SK-N-SH (cell line): ENCODE measurements around the gene DLG2. TPM values are rescaled to one million over a fixed set of nuclear protein-coding genes. Genes with fewer than 3 reads are reported as not detected.

Source experiments
- CTCF ChIA-PET: fragments of 300-600, 350-600 bp; formaldehyde crosslinking; extraction: SDS; loops from one replicate; lab custom pipeline; 2021; lab: Yijun Ruan, JAX
- POLR2A ChIA-PET: fragments of 350-600 bp; sonication (Branson Sonifier 250); formaldehyde crosslinking; extraction: SDS; loops from one replicate; lab custom pipeline; 2020; ENCODE audit warnings: antibody characterized with exemption, inconsistent platforms; lab: Yijun Ruan, JAX
- DNase-seq: peaks from one replicate; pipeline ENCODE4 v3.0.0; 2012
- H2AFZ ChIP-seq: fragments of 200-600 bp; sonication (generic); 2 replicates; pipeline ENCODE4 v1.8.1; 2016; ENCODE audit warnings: antibody characterized with exemption, mild to moderate bottlenecking, low read depth
- H3F3A ChIP-seq: fragments of 200-600 bp; sonication (generic); replicated peaks from 2 replicates; pipeline ENCODE3; 2016; ENCODE audit warnings: antibody characterized with exemption, mild to moderate bottlenecking; ENCODE audit not compliant: insufficient read depth
- H3K27ac ChIP-seq, 2 experiments: fragments of 200-500 bp in 1 of 2; fragments of 200-600 bp in 1 of 2; sonication (Bioruptor generic) in 1 of 2; sonication (generic), shearing (Covaris generic) in 1 of 2; 2 replicates each; pipeline versions ENCODE4 v1.5.1 to v1.6.1; 2014 to 2016; ENCODE audit warnings: low read depth in 2 of 2, inconsistent platforms in 1 of 2, low read length in 1 of 2, mild to moderate bottlenecking in 1 of 2, mixed read lengths in 1 of 2
- H3K27me3 ChIP-seq: fragments of 200-600 bp; sonication (generic), shearing (Covaris generic); 2 replicates; pipeline ENCODE4 v1.6.1; 2016; ENCODE audit warnings: mixed run types; ENCODE audit not compliant: insufficient read depth
- H3K36me3 ChIP-seq, 2 experiments: fragments of 200-500 bp in 1 of 2; fragments of 200-600 bp in 1 of 2; sonication (Bioruptor generic) in 1 of 2; sonication (generic) in 1 of 2; replicated peaks in 1 of 2; 2 replicates each; pipeline versions ENCODE3 to v1.5.1; 2014 to 2016; ENCODE audit warnings: low read length in 1 of 2, mild to moderate bottlenecking in 1 of 2; ENCODE audit not compliant: insufficient read depth in 2 of 2, control insufficient read depth in 1 of 2
- H3K4me1 ChIP-seq, 2 experiments: fragments of 200-500 bp in 1 of 2; fragments of 200-600 bp in 1 of 2; sonication (Bioruptor generic) in 1 of 2; sonication (generic), shearing (Covaris generic) in 1 of 2; 2 replicates each; pipeline versions ENCODE4 v1.5.1 to v1.6.1; 2014 to 2016; ENCODE audit warnings: low read depth in 1 of 2, low read length in 1 of 2, mixed run types in 1 of 2; ENCODE audit not compliant: insufficient read depth in 2 of 2, control insufficient read depth in 1 of 2
- H3K4me2 ChIP-seq: fragments of 200-600 bp; sonication (generic), shearing (Covaris generic); 2 replicates; pipeline ENCODE4 v1.6.1; 2017; ENCODE audit warnings: mixed run types
- H3K4me3 ChIP-seq, 2 experiments: fragments of 200-500 bp in 1 of 2; fragments of 200-600 bp in 1 of 2; sonication (Bioruptor generic) in 1 of 2; sonication (generic), shearing (Covaris generic) in 1 of 2; 2 replicates each; pipeline versions ENCODE4 v1.5.1 to v1.8.1; 2014 to 2016; ENCODE audit warnings: low read depth in 2 of 2, inconsistent platforms in 1 of 2, low read length in 1 of 2, mild to moderate bottlenecking in 1 of 2, mixed read lengths in 1 of 2, moderate library complexity in 1 of 2
- H3K79me2 ChIP-seq: fragments of 200-600 bp; sonication (generic); 2 replicates; pipeline ENCODE4 v1.8.1; 2017; ENCODE audit warnings: mild to moderate bottlenecking; ENCODE audit not compliant: insufficient read depth
- H3K9ac ChIP-seq: fragments of 200-600 bp; sonication (generic); 2 replicates; pipeline ENCODE4 v1.6.1; 2017; ENCODE audit warnings: mixed run types
- H3K9me2 ChIP-seq: fragments of 200-600 bp; sonication (generic); 2 replicates; pipeline ENCODE4 v1.6.1; 2017; ENCODE audit warnings: mixed run types
- H3K9me3 ChIP-seq: fragments of 200-600 bp; sonication (generic); 2 replicates; pipeline ENCODE4 v1.6.1; 2017; ENCODE audit warnings: mixed run types, mild to moderate bottlenecking, moderate library complexity
- H4K20me1 ChIP-seq: fragments of 200-600 bp; sonication (generic); 2 replicates; pipeline ENCODE4 v1.6.1; 2017; ENCODE audit warnings: mild to moderate bottlenecking, mixed run types; ENCODE audit not compliant: insufficient read depth
- CHD2 ChIP-seq: fragments of 150-350 bp; IDR thresholded peaks from 2 replicates; pipeline ENCODE4 v1.6.1; 2018; ENCODE audit warnings: low read length; ENCODE audit not compliant: partially characterized antibody
- CTCF ChIP-seq: fragments of 200-600 bp; sonication (generic); IDR thresholded peaks from 2 replicates; pipeline ENCODE4 v1.6.1; 2017; ENCODE audit warnings: antibody characterized with exemption, mild to moderate bottlenecking, moderate library complexity
- ELF1 ChIP-seq: IDR thresholded peaks from 2 replicates; pipeline ENCODE4 v1.4.0; 2012
- EP300 ChIP-seq, 2 experiments: IDR thresholded peaks; 2 replicates each; pipeline versions ENCODE4 v1.4.0 to v1.6.1; 2012; ENCODE audit warnings: borderline replicate concordance in 1 of 2, low read depth in 1 of 2, low read length in 1 of 2
- EZH2phosphoT487 ChIP-seq: fragments of 200-600 bp; sonication (generic); IDR thresholded peaks from 2 replicates; pipeline ENCODE4 v1.6.1; 2017; ENCODE audit warnings: low read depth, mixed run types, mild to moderate bottlenecking, antibody characterized with exemption, moderate library complexity, borderline replicate concordance
- FOSL2 ChIP-seq: IDR thresholded peaks from 2 replicates; pipeline ENCODE4 v1.4.0; 2012; ENCODE audit warnings: low read depth, mild to moderate bottlenecking, moderate library complexity, borderline replicate concordance
- FOXJ3 ChIP-seq: sonication (generic); formaldehyde crosslinking; IDR thresholded peaks from 2 replicates; pipeline ENCODE4 v1.5.1; 2020; ENCODE audit warnings: mild to moderate bottlenecking, missing genetic modification reagents
- FOXM1 ChIP-seq: IDR thresholded peaks from 2 replicates; pipeline ENCODE4 v1.4.0; 2012; ENCODE audit warnings: low read depth, mild to moderate bottlenecking
- GABPA ChIP-seq: IDR thresholded peaks from 2 replicates; pipeline ENCODE4 v1.4.0; 2012; ENCODE audit warnings: low read depth, mild to moderate bottlenecking
- JUND ChIP-seq: IDR thresholded peaks from 2 replicates; pipeline ENCODE4 v1.4.0; 2012
- MEF2A ChIP-seq: IDR thresholded peaks from 2 replicates; pipeline ENCODE4 v1.4.0; 2012; ENCODE audit warnings: low read depth, borderline replicate concordance
- MXI1 ChIP-seq: IDR thresholded peaks from 2 replicates; pipeline ENCODE4 v1.6.1; 2012; ENCODE audit warnings: mild to moderate bottlenecking, low read depth, low read length, improper control_type of control experiment
- NFIC ChIP-seq: IDR thresholded peaks from 2 replicates; pipeline ENCODE4 v1.4.0; 2012; ENCODE audit warnings: borderline replicate concordance
- RAD21 ChIP-seq: IDR thresholded peaks from 2 replicates; pipeline ENCODE4 v1.6.1; 2012; ENCODE audit warnings: mild to moderate bottlenecking, low read length
- RFX5 ChIP-seq: IDR thresholded peaks from 2 replicates; pipeline ENCODE4 v1.6.1; 2012; ENCODE audit warnings: mild to moderate bottlenecking, improper control_type of control experiment, low read length
- TAF1 ChIP-seq: IDR thresholded peaks from 2 replicates; pipeline ENCODE4 v1.6.1; 2012; ENCODE audit warnings: low read depth, mild to moderate bottlenecking, low read length, moderate library complexity, borderline replicate concordance
- TCF12 ChIP-seq: IDR thresholded peaks from 2 replicates; pipeline ENCODE4 v1.4.0; 2012
- TEAD4 ChIP-seq: IDR thresholded peaks from 2 replicates; pipeline ENCODE4 v1.4.0; 2012; ENCODE audit warnings: mild to moderate bottlenecking, borderline replicate concordance; ENCODE audit not compliant: insufficient read depth
- ZBTB33 ChIP-seq: IDR thresholded peaks from 2 replicates; pipeline ENCODE4 v1.4.0; 2012; ENCODE audit warnings: low read depth, borderline replicate concordance
- WGBS: methylation state at CpG from one replicate; pipeline ENCODE4 v1.1.6; 2017; ENCODE audit warnings: low lambda C conversion rate; 5-methylcytosine and 5-hydroxymethylcytosine counted together
- polyA plus RNA-seq, 3 experiments: library from polyadenylated mRNA; depleted of rRNA; stranded (reverse); fragments of >200 nt; gene quantifications; 2 replicates each; pipeline ENCODE4 v1.2.3, GENCODE V29; 2012
- TF ChIP-seq, protein P1 (sequence below): IDR thresholded peaks from 2 replicates; pipeline ENCODE4 v1.6.1; 2012; ENCODE audit warnings: mild to moderate bottlenecking, low read depth, low read length, moderate library complexity

The DLG2 gene
- polyA plus RNA-seq, 1 of the 3 experiments (the other 2 are of a cell fraction): 0.21 TPM

DNA sequence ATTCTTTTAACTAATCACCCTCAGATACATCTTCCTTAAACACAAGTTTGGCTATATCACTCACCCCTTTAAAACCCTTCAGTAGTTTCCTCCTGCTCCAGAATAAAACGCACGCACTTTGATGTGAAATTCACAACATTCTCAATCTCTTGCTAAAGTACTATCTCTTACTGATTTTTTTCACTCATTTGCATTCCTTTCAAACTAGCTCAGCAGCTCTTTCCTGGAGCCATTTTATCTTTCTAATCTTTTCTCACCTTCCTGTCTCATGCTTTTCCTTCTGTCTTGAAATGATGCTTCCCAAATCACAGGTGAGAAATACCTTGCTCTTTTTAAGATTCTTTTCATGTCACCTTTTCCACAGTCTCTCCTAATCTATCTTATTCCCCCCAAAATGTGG, 1074.4 kb downstream of the DLG2 start:
- Histone ChIP-seq H3K4me1 (no peaks in the 10 kb centered on the region), H3K4me2 (no peak overlapping the region), H3K9ac (no peak overlapping the region), H3K79me2 (no peaks in the 10 kb centered on the region), H3F3A (no peaks in the 10 kb centered on the region), H3K9me3 (no peaks in the 10 kb centered on the region), H3K27me3 (no peaks in the 10 kb centered on the region), H3K4me3 (no peak overlapping the region), H2AFZ (no peak overlapping the region), H4K20me1 (no peaks in the 10 kb centered on the region), H3K9me2 (no peaks in the 10 kb centered on the region), H3K27ac (peak overlapping the region in 1 of 2 experiments; percentile 1; a peak in 1 of 4 replicates), H3K36me3 (no peaks in the 10 kb centered on the region)
- ChIA-PET CTCF (interaction anchor here (7.4 kb wide), 1 partner anchor 12 kb away, joined by 61 read pairs; no protein-coding TSS in a partner anchor), POLR2A (no interaction called here)
- no peak for TF ChIP-seq EZH2phosphoT487
- no peak for TF ChIP-seq EP300 (IDR thresholded peaks at IDR 0.05; ENCODE audit: borderline replicate concordance in 1 of 2, low read depth in 1 of 2, low read length in 1 of 2)
- TF ChIP-seq ELF1: no peak
- no peak for TF ChIP-seq TEAD4
- no peak for TF ChIP-seq CHD2
- no peak for TF ChIP-seq RAD21
- no peak for TF ChIP-seq TCF12
- no peak for TF ChIP-seq GABPA
- TF ChIP-seq JUND: no peak
- no peak for TF ChIP-seq ZBTB33
- TF ChIP-seq MEF2A: no peak
- TF ChIP-seq NFIC: no peak
- no peak for TF ChIP-seq FOXM1
- no peak for TF ChIP-seq RFX5
- TF ChIP-seq, protein P1, sequence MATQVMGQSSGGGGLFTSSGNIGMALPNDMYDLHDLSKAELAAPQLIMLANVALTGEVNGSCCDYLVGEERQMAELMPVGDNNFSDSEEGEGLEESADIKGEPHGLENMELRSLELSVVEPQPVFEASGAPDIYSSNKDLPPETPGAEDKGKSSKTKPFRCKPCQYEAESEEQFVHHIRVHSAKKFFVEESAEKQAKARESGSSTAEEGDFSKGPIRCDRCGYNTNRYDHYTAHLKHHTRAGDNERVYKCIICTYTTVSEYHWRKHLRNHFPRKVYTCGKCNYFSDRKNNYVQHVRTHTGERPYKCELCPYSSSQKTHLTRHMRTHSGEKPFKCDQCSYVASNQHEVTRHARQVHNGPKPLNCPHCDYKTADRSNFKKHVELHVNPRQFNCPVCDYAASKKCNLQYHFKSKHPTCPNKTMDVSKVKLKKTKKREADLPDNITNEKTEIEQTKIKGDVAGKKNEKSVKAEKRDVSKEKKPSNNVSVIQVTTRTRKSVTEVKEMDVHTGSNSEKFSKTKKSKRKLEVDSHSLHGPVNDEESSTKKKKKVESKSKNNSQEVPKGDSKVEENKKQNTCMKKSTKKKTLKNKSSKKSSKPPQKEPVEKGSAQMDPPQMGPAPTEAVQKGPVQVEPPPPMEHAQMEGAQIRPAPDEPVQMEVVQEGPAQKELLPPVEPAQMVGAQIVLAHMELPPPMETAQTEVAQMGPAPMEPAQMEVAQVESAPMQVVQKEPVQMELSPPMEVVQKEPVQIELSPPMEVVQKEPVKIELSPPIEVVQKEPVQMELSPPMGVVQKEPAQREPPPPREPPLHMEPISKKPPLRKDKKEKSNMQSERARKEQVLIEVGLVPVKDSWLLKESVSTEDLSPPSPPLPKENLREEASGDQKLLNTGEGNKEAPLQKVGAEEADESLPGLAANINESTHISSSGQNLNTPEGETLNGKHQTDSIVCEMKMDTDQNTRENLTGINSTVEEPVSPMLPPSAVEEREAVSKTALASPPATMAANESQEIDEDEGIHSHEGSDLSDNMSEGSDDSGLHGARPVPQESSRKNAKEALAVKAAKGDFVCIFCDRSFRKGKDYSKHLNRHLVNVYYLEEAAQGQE: no peak
- no peak for TF ChIP-seq TAF1
- no peak for TF ChIP-seq CTCF
- no peak for TF ChIP-seq FOXJ3 (CRISPR knock-in tag)
- no peak for TF ChIP-seq FOSL2
- no peak for TF ChIP-seq MXI1
- WGBS: 55% methylated on average over 2 of the region's 2 CpGs
- no peak for DNase-seq
